Spleen (tissue), 13 donors: ENCODE data around the gene EIF2A. TPM values are rescaled to one million over a fixed set of nuclear protein-coding genes. Genes with fewer than 3 reads are reported as not detected.
"Not testable (repeated sequence)": the region's sequence is repeated elsewhere in the genome, so short reads cannot be mapped to it uniquely, and the experiment has no call there.

ENCODE experiments used
- DNase-seq: peaks from one replicate; pipeline ENCODE4 v3.0.0-alpha.2; 2020
- H3K27ac ChIP-seq, 8 donors: fragments of 200-600 bp; sonication (generic) in 7 of 8; 1 replicate in 4 of 8; 2 replicates in 4 of 8; pipeline versions ENCODE4 v1.5.0 to v1.8.0; 2016 to 2021; ENCODE audit warnings: inconsistent platforms in 4 of 8, mild to moderate bottlenecking in 4 of 8, moderate library complexity in 1 of 8
- H3K27me3 ChIP-seq, 7 donors: fragments of 200-600 bp; sonication (generic) in 6 of 7; replicated peaks in 1 of 7; 1 replicate in 4 of 7; 2 replicates in 3 of 7; pipeline versions ENCODE4 v1.5.0 to v1.8.0; 2016 to 2021; ENCODE audit warnings: inconsistent platforms in 3 of 7, mild to moderate bottlenecking in 1 of 7
- H3K36me3 ChIP-seq, 6 donors: fragments of 200-600 bp; sonication (generic) in 5 of 6; 1 replicate in 4 of 6; 2 replicates in 2 of 6; pipeline versions ENCODE4 v1.5.0 to v1.8.0; 2016 to 2021; ENCODE audit warnings: inconsistent platforms in 2 of 6
- H3K4me1 ChIP-seq, 6 donors: fragments of 200-600 bp; sonication (generic) in 5 of 6; 1 replicate in 3 of 6; 2 replicates in 3 of 6; pipeline versions ENCODE4 v1.5.0 to v1.8.0; 2016 to 2021; ENCODE audit warnings: inconsistent platforms in 3 of 6
- H3K4me3 ChIP-seq, 8 donors: fragments of 200-600 bp; sonication (generic) in 7 of 8; 1 replicate in 4 of 8; 2 replicates in 4 of 8; pipeline versions ENCODE4 v1.5.0 to v1.8.0; 2016 to 2021; ENCODE audit warnings: inconsistent platforms in 4 of 8, mild to moderate bottlenecking in 4 of 8, moderate library complexity in 2 of 8
- H3K9me3 ChIP-seq, 8 donors: fragments of 200-600 bp; sonication (generic) in 7 of 8; 1 replicate in 4 of 8; 2 replicates in 4 of 8; pipeline versions ENCODE4 v1.5.0 to v1.8.0; 2016 to 2021; ENCODE audit warnings: inconsistent platforms in 4 of 8
- CTCF ChIP-seq, 11 experiments: fragments of 200-600 bp in 7 of 11; fragments of 450-650 bp in 4 of 11; sonication (generic) in 4 of 11; IDR thresholded peaks in 8 of 11; conservative IDR thresholded peaks in 3 of 11; 1 replicate in 7 of 11; 2 replicates in 4 of 11; pipeline versions ENCODE4 v1.4.0 to v1.8.0; 2016 to 2021; ENCODE audit warnings: antibody characterized with exemption in 11 of 11, inconsistent platforms in 4 of 11, mild to moderate bottlenecking in 1 of 11
- POLR2A ChIP-seq, 3 donors: fragments of 450-650 bp; IDR thresholded peaks; one replicate each; pipeline ENCODE4 v1.5.1; 2017; ENCODE audit warnings: antibody characterized with exemption in 3 of 3, mild to moderate bottlenecking in 1 of 3
- POLR2AphosphoS5 ChIP-seq, 3 donors: sonication (generic); formaldehyde crosslinking; IDR thresholded peaks; one replicate each; pipeline ENCODE4 v1.5.1; 2017; ENCODE audit warnings: antibody characterized with exemption in 3 of 3
- WGBS, 5 donors: extraction: QIAGEN DNeasy Blood & Tissue Kit in 3 of 5; methylation state at CpG; one replicate each; pipeline versions ENCODE4 v1.1.5 to v1.1.7; 2013 to 2018; 5-methylcytosine and 5-hydroxymethylcytosine counted together
- intact Hi-C: fragments of 100-400 bp; cut with DNase I; formaldehyde crosslinking; loops from one replicate; pipeline ENCODE4 v1.15.0; 2023; ENCODE audit warnings: low total_unique reads
- long read RNA-seq, 2 donors: transcript quantifications; one replicate each; lab custom pipeline, GENCODE V29; 2026
- polyA plus RNA-seq, 3 donors: library from polyadenylated mRNA; stranded (reverse); fragments of 200-250 nt; gene quantifications; one replicate each; pipeline ENCODE4 v1.2.1, GENCODE V29; 2013
- total RNA-seq, 7 donors: library from RNA; depleted of rRNA in 3 of 7; stranded (reverse); fragments of >200 nt in 3 of 7; fragmentation: NEBNext Ultra II Directional in 4 of 7; extraction: Animal tissue kit (Norgen Biotek cat#: 25700) in 4 of 7; gene quantifications; one replicate each; pipeline versions ENCODE4 v1.1.0 to v1.2.1, GENCODE V29; 2016 to 2021
- donor health status: healthy with polysubstance abuse.
- donor health status: DM: no; HTN: no; CAD: no; lungs with moderate emphysema.
- donor health status: DM: no; HTN: no; CAD: no.
- donor health status: Bipolar disorder and iron deficiency.
- donor health status: healthy.
- donor health status: DM: no; HTN: no; CAD: no.
- donor health status: DM: yes; HTN: yes; CAD: no.

The EIF2A gene
- total RNA-seq: 100 to 1,000 TPM in 3 of 7 donors, 10 to 100 TPM in 4; 70.9 to 149 (median 79.0) TPM
- 10 to 100 TPM; 53.7 to 73.7 (median 73.3) TPM for polyA plus RNA-seq
- long read RNA-seq, donor 1, transcript EIF2A-203 (14 exons, 2,198 nt): major isoform, 7 of 27 reads
- long read RNA-seq, donor 1, partial matches to known transcripts: 18 of 27 reads
- long read RNA-seq, donor 1, other reads (novel, unspliced or antisense): 0 of 27 reads
- long read RNA-seq, donor 2, transcript EIF2A-203 (14 exons, 2,198 nt): major isoform, 11 of 18 reads
- long read RNA-seq, donor 2, partial matches to known transcripts: 5 of 18 reads
- long read RNA-seq, donor 2, other reads (novel, unspliced or antisense): 0 of 18 reads

- Histone ChIP-seq H3K4me3 (peak within 1 kb of the TSS; percentile 64 to 82 (median 76)), H3K27ac (peak within 1 kb of the TSS; percentile 99 to 100 (median 99)), H3K4me1 (peaks cover 16 to 86% (median 65%) of the 10 kb centered on the region in 6 donors), H3K9me3 (no peaks in the 10 kb centered on the region), H3K36me3 (peaks cover 0 to 45% (median 4%) of the 10 kb centered on the region in 6 donors), H3K27me3 (no peaks in the 10 kb centered on the region)
- TF ChIP-seq POLR2A (IDR thresholded peaks at IDR 0.05) (peak; percentile 50 to 97 (median 96)), CTCF (IDR thresholded peaks at IDR 0.05 in 8 of 11, conservative IDR thresholded peaks at IDR 0.05 in 3 of 11) (peak in 6 of 11 experiments; percentile 8 to 48 (median 29)), POLR2AphosphoS5 (IDR thresholded peaks at IDR 0.05) (peak; percentile 99 to 100 (median 100))
- 0 to 1% (median 1%) methylated on average over 27 to 86 of the region's 86 CpGs for WGBS, 5 donors
- DNase-seq: peak; percentile 100
- intact Hi-C loops: no loop called here
Measured at GRCh38 chr3:150546226-150547044, at the start of gene EIF2A, which contains the start of gene SERP1. EIF2A (plus strand) TSS chr3:150546787; CDS start chr3:150546803, 16 bp downstream. SERP1 (minus strand) TSS chr3:150546496; CDS start chr3:150546135, 361 bp downstream.

GRCh38 chr3:150497956-150498355 is 48.6 kb upstream of the EIF2A start:
- H3K9me3 ChIP-seq: peaks cover 0 to 17% (median 10%) of the 10 kb centered on the region in 8 donors
- DNase-seq: no peak
- H3K36me3 ChIP-seq: no peaks in the 10 kb centered on the region
- H3K27ac ChIP-seq: no peak overlapping the region
- 51 to 82% (median 72%) methylated on average over 2 of the region's 2 CpGs for WGBS, 5 donors
- peaks cover 0 to 12% (median 8%) of the 10 kb centered on the region in 6 donors for H3K4me1 ChIP-seq
- H3K27me3 ChIP-seq: no peaks in the 10 kb centered on the region
- intact Hi-C loops: loop anchor here (5.0 kb wide), 1 partner anchor 86 kb away; no protein-coding TSS in a partner anchor
- TF ChIP-seq POLR2A (IDR thresholded peaks at IDR 0.05): no peak
- TF ChIP-seq CTCF (IDR thresholded peaks at IDR 0.05 in 8 of 11, conservative IDR thresholded peaks at IDR 0.05 in 3 of 11): no peak
- no peak for TF ChIP-seq POLR2AphosphoS5 (IDR thresholded peaks at IDR 0.05)
- H3K4me3 ChIP-seq: no peak overlapping the region

- H3K36me3 ChIP-seq, intact Hi-C loops, DNase-seq, H3K4me3 ChIP-seq, H3K4me1 ChIP-seq, H3K27me3 ChIP-seq, H3K27ac ChIP-seq: not testable (repeated sequence)
- WGBS, 5 donors: 90 to 100% (median 100%) methylated on average over 1 of the region's 1 CpG
- peaks cover 0 to 17% (median 10%) of the 10 kb centered on the region in 8 donors for H3K9me3 ChIP-seq
Measured at GRCh38 chr3:150500960-150501359, 45.6 kb upstream of the EIF2A start.

- H3K27me3 ChIP-seq: no peaks in the 10 kb centered on the region
- intact Hi-C loops: no loop called here
- 91 to 98% (median 93%) methylated on average over 4 to 5 of the region's 5 CpGs for WGBS, 5 donors
- H3K4me1 ChIP-seq: no peaks in the 10 kb centered on the region
- DNase-seq: no peak
- no peak for TF ChIP-seq POLR2A (IDR thresholded peaks at IDR 0.05)
- TF ChIP-seq POLR2AphosphoS5 (IDR thresholded peaks at IDR 0.05): no peak
- TF ChIP-seq CTCF (IDR thresholded peaks at IDR 0.05 in 8 of 11, conservative IDR thresholded peaks at IDR 0.05 in 3 of 11): no peak
- H3K4me3 ChIP-seq: no peak overlapping the region
- H3K36me3 ChIP-seq: no peaks in the 10 kb centered on the region
- no peak overlapping the region for H3K27ac ChIP-seq
- H3K9me3 ChIP-seq: peaks cover 0 to 26% (median 13%) of the 10 kb centered on the region in 8 donors
Measured at GRCh38 chr3:150503402-150504099, 43.0 kb upstream of the EIF2A start.
